DMS53 treated with DMSO at 0.1 percent for 48 hours (cell line): ENCODE results near the gene ALOX5.
A peak's percentile ranks its signal among the peaks of the same experiment; 100 is the strongest.
"Not testable (repeated sequence)": the region's sequence is repeated elsewhere in the genome, so short reads cannot be mapped to it uniquely, and the experiment has no call there.

Experiments used
- DNase-seq: peaks from one replicate; lab custom pipeline; 2025; ENCODE audit not compliant: unreplicated experiment; lab: John Stamatoyannopoulos, UW

ALOX5 gene

DNA sequence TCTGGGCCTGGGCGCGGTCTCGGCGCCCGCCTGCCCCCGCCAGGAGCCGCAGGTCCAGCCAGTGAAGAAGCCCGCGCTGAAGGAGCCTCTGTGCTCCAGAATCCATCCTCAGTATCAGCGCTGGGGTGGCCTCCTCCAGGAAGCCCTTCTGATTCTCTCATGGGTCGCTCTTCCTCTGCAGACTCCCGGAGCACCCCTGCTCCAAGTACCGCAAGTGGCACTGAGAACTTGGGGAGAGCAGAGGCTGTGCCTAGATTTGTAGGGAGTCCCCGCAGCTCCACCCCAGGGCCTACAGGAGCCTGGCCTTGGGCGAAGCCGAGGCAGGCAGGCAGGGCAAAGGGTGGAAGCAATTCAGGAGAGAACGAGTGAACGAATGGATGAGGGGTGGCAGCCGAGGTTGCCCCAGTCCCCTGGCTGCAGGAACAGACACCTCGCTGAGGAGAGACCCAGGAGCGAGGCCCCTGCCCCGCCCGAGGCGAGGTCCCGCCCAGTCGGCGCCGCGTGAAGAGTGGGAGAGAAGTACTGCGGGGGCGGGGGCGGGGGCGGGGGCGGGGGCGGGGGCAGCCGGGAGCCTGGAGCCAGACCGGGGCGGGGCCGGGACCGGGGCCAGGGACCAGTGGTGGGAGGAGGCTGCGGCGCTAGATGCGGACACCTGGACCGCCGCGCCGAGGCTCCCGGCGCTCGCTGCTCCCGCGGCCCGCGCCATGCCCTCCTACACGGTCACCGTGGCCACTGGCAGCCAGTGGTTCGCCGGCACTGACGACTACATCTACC, at the start of gene ALOX5:
ALOX5 (plus strand) TSS at position 641 of the 774 bp plus-strand sequence; CDS start at position 705, 64 bp downstream.
- peak; percentile 81 for DNase-seq

- DNase-seq, result no peak
These were observed 48.9 kb upstream of the ALOX5 start for GRCh38 chr10:45325116-45325515.

DNA sequence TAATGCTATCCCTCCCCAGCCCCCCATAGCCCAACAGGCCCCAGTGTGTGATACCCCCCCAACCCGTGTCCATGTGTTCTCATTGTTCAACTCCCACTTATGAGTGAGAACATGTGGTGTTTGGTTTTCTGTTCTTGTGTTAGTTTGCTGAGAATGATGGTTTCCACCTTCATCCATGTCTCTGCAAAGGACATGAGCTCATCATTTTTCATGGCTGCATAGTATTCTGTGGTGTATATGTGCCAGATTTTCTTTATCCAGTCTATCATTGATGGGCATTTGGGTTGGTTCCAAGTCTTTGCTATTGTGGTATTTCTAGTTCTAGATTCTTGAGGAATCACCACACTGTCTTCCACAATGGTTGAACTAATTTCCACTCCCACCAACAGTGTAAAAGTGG, 47.2 kb upstream of the ALOX5 start:
- not testable (repeated sequence) for DNase-seq

- DNase-seq, result not testable (repeated sequence)
These were observed 42.2 kb upstream of the ALOX5 start for GRCh38 chr10:45331824-45332223.

DNA sequence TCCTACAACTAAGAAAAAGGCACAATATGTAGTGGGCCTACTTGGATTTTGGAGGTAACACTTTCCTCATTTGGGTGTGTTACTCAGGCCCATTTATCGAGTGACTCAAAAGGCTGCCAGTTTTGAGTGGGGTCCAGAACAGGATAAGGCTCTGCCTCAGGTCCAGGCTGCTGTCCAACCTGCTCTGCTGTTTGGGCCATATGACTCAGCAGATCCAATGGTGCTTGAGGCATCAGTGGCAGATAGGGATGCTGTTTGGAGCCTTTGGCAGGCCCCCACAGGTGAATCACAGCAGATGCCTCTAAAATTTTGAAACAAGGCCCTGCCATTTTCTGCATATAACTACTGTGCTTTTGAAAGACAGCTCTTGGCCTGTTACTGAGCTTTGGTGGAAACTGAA, 34.1 kb upstream of the ALOX5 start:
- DNase-seq, result no peak

DNA sequence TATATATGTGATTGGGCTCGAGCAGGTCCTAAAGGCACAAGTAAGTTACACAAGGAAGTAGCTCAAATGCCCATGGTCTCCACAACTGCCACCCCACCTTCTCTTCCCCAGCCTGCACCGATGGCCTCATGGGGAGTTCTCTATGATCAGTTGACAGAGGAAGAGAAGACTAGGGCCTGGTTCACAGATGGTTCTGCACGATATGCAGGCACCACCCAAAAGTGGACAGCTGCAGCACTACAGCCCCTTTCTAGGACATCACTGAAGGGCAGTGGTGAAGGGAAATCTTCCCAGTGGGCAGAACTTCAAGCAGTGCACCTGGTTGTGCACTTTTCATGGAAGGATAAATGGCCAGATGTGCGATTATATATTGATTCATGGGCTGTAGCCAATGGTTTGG, 33.6 kb upstream of the ALOX5 start:
- DNase-seq, result not testable (repeated sequence)

DNA sequence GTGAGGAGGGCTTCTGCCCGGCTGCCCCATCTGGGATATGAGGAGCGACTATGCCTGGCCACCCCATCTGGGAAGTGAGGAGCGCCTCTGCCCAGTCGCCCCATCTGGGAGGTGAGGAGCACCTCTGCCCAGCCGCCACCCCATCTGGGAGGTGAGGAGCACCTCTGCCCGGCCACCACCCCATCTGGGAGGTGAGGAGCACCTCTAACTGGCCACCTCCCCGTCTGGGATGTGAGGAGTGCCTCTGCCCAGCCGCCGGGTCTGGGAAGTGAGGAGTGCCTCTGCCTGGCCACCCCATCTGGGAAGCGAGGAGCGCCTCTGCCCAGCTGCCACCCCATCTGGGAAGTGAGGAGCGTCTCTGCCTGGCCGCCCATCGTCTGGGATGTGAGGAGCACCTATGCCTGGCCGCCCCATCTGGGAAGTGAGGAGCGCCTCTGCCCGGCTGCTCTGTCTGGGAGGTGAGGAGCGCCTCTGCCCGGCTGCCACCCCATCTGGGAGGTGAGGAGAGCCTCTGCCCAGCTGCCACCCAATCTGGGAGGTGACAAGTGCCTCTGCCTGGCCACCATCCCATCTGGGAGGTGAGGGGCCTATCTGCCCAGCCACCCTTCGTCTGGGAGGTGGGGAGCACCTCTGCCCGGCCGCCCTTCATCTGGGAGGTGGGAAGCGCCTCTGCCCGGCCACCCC, 27.2 kb upstream of the ALOX5 start:
- DNase-seq, result not testable (repeated sequence)

DNA sequence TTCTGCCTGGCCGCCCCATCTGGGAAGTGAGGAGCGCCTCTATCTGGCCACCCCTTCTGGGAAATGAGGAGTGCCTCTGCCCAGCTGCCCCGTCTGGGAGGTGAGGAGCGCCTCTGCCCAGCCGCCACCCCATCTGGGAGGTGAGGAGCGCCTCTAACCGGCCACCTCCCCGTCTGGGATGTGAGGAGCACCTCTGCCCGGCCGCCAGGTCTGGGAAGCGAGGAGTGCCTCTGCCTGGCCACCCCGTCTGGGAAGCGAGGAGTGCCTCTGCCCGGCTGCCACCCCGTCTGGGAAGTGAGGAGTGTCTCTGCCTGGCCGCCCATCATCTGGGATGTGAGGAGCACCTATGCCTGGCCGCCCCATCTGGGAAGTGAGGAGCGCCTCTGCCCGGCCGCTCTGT, 26.6 kb upstream of the ALOX5 start:
- DNase-seq, result not testable (repeated sequence)

DNA sequence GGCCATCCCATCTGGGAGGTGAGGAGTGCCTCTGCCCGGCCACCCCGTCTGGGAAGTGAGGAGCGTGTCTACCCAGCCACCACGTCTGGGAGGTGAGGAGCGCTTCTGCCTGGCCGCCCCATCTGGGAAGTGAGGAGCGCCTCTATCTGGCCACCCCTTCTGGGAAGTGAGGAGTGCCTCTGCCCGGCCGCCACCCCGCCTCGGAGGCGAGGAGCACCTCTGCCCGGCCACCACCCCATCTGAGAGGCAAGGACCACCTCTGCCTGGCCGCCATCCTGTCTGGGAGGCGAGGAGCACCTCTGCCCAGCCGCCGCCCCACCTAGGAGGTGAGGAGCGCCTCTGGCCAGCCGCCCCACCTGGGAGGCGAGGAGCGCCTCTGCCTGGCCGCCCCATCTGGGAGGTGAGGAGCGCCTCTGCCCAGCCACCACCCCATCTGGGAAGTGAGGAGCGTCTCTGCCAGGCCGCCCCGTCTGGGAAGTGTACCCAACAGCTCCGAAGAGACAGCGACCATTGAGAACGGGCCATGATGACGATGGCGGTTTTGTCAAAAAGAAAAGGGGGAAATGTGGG, 25.7 kb upstream of the ALOX5 start:
- DNase-seq, result not testable (repeated sequence)

- no peak for DNase-seq
These were observed 20.8 kb upstream of the ALOX5 start for GRCh38 chr10:45353186-45353585.

DNA sequence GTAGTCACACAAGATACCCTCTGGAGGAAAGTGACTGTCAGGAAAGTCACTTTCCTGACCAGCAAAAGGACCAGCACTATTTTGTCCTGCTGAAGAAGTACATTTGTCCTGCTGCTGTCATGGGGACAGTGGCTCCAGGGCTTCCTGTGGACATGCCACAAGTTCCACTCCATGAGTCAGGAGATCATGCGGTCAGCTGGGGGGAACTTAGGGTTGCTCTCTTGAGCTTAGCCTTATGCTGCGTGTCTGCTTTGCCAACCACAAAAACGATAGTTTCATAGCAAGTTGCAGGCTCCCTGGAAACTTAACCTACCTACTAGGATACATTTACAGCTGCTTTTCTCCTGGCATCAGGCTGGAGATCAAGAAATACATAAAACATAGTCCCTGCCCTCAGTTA, 19.8 kb upstream of the ALOX5 start:
- DNase-seq, result no peak

GRCh38 chr10:45355494-45355893, 18.5 kb upstream of the ALOX5 start:
- DNase-seq, result no peak

DNA sequence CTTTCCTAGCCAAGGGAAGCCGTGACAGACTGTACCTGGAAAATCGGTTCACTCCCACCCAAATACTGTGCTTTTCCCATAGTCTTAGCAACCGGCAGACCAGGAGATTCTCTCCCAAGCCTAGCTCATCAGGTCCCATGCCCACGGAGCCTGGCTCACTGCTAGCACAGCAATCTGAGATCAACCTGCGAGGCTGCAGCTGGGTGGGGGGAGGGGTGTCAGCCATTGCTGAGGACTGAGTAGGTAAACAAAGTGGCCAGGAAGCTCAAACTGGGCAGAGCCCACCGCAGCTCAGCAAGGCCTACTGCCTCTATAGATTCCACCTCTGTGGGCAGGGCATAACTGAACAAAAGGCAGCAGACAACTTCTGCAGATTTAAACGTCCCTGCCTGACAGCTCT, 15.1 kb upstream of the ALOX5 start:
- peak; percentile 24 for DNase-seq

GRCh38 chr10:45361983-45362799, 11.8 kb upstream of the ALOX5 start:
- peak; percentile 13 for DNase-seq

- not testable (repeated sequence) for DNase-seq
These were observed 6.4 kb upstream of the ALOX5 start for GRCh38 chr10:45367643-45368042.

GRCh38 chr10:45368181-45368580, 5.8 kb upstream of the ALOX5 start:
- no peak for DNase-seq

DNA sequence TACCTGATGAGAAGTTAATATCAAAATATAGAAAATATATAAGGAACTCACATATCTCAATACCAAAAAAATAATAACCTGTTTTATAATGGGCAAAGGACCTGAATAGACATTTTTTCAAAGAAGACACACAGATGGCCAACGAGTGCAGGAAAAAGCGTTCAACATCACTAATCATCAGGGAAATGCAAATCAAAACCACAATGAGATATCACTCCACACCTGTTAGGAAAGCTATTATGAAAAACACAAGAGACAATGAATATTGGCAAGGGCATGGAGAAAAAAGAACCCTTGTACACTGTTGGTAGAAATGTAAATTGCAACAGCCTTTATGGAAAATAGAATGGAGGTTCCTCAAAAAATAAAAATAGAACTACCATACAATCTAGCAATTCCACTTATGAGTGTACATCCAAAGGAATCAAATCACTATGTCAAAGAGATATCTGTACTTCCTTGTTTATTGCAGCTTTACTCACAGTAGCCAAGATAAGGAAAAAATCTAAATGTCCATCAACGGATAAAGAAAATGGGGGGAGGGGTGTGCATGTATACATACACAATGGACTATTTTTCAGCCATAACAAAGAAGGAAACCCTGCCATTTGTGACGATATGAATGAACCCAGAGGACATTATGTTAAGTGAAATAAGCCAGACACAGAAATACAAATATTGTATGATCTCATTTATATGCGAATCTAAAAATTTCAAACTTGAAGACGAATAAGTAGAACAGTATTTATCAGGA, 3.6 kb upstream of the ALOX5 start:
- DNase-seq, result no peak

GRCh38 chr10:45371560-45371959, 2.5 kb upstream of the ALOX5 start:
- DNase-seq, result no peak

DNA sequence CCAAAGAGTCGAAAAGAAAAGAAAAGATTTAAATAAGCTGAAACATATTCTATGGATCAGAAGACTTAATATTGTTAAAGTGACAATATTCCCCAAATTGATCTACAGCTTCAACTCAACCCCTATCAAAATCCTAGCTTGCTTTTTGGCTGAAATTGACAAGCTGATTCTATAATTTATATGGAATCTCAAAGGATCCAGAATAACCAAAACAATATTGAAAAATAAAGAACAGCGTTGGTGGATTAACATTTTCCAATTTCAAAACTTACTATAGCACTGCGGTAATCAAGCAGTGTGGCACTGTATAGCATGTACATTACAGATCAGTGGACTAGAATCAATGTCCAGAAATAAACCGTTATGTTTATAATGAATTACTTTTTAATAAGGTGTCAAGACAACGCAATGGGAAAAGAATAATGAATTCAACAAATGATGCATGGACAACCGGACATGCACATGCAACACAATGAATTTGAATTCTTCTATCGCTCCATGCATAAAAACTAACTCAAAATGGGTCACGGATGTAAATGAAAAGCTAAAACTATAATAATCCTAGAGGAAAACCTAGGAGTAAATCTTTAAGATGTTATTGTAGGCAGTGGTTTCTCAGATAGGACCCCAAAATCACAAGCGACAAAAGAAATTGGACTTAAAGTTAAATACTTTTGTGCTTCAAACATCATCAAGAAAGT, 1.6 kb upstream of the ALOX5 start:
- DNase-seq, result no peak

DNA sequence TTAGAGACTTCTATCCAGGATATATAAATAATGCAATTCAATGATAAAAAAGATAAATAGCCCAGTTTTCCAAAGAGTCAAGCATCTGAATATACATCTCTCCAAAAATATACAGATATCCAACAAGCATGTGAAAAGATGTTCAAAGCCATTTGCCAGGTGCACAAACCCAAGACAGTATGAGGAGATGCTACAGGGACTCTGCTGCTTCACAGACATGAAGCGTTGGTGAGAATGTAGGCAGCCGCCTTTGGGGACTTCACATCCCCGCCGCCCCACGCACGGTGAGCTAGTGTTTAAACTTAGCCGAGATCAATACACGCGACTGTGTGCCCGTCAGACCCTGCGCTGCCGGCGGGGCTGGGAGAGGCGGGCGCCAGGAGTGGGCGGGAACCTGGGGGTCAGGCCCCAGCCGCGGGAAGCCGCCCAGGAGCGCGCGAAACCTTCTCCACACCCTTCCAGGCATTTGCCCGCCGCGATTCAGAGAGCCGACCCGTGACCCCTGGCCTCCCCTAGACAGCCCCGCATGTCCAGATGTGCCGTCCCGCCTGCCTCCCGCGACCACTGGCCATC, 927 bp upstream of the ALOX5 start:
- DNase-seq, result peak; percentile 24
